ENCODE measurements around the gene NNMT. TPM values are rescaled to one million over a fixed set of nuclear protein-coding genes. Genes with fewer than 3 reads are reported as not detected.

NNMT gene
- total RNA-seq, 4 donors from 2014 or later: 712 to 1,460 (median 1,382) TPM

DNA sequence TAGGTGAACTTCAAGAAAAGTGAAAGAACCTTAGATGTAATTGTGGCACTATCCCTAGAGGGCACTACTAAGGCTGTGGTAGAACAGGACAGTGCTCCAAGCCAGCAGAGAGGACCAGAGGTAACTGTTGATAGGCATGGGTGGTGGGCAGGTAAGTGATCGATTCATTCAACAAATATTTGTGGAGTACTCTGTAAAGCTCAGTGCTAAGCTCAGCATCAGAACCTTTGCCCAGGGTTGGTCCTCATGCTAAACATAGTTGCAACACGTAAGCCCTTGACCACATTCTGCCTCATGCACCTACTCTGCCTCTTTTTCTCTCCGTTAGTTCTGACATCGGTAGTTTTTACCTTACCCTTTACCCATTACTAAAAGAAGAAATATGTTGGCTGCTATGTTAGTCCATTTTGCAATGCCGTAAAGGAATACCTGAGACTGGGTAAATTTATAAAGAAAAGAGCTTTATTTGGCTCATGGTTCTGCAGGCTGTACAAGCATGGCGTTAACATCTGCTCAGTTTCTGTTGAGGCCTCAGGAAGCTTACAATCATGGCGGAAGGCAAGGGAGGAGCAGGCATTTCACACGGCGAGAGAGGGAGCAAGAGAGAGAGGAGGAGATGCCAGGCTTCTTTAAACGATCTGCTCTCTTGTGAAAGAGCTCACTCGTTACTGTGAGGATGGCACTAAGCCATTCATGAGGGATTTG lies 18.4 kb upstream of the NNMT start:
- TF ChIP-seq CTCF (IDR thresholded peaks at IDR 0.05): no peak
- no peak for ATAC-seq (ENCODE audit: low FRiP score)
- DNase-seq (ENCODE audit: low spot score): no peak

- TF ChIP-seq CTCF (IDR thresholded peaks at IDR 0.05): no peak
- no peak for ATAC-seq (ENCODE audit: low FRiP score)
- no peak for DNase-seq (ENCODE audit: low spot score)
Observed at GRCh38 chr11:114278342-114279065, 17.7 kb upstream of the NNMT start.

DNA sequence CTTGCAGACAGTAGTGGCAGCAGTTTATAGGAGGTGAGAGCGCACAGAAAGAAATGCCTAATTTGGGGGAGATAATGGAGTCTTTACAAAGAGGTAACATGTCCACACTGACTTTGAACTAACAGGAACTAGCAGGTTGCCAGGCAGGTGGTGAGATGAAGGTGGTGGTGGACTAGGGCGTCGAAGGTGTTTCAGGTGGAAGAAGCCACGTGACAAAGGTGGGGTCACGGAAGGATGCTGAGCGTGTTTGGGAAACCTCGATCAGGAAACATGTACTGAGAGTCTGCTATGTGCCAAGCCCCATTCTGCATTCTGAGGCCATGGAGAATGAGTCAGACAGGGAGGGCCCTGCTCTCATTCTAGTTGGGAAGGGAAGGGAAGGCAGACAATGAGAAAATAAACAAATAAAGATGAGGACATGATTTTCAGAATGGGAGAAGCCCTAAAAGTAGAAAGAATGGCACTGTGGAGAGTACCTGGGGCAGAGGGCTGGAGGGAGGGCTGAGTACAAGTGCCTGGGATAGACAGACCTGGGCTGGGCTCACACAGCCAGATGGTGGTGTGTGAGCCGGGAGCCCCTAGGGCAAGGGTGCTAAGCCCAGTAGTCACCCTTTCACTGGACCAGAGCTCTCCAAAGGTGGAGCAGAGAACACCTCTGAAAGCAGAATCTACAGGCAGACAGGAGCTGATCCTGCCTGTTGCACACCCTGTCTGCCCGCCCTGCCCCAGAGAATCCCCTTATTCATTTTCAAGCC lies 16.2 kb upstream of the NNMT start:
- TF ChIP-seq CTCF (IDR thresholded peaks at IDR 0.05): no peak
- peak; percentile 42 for ATAC-seq (ENCODE audit: low FRiP score)
- no peak for DNase-seq (ENCODE audit: low spot score)

- ATAC-seq (ENCODE audit: low FRiP score) (peak; percentile 39), DNase-seq (ENCODE audit: low spot score) (no peak)
- TF ChIP-seq CTCF (IDR thresholded peaks at IDR 0.05): no peak
Observed at GRCh38 chr11:114280696-114281095, 15.5 kb upstream of the NNMT start.

- TF ChIP-seq CTCF (IDR thresholded peaks at IDR 0.05): no peak
- peak; percentile 62 for ATAC-seq (ENCODE audit: low FRiP score)
- DNase-seq (ENCODE audit: low spot score): no peak
Observed at GRCh38 chr11:114281388-114281956, 14.7 kb upstream of the NNMT start.

- ATAC-seq (ENCODE audit: low FRiP score) (no peak), DNase-seq (ENCODE audit: low spot score) (no peak)
- TF ChIP-seq CTCF (IDR thresholded peaks at IDR 0.05): no peak
Observed at GRCh38 chr11:114282488-114282887, 13.7 kb upstream of the NNMT start.
